ELF-1 (cell line): Measurements from ENCODE around the gene MEF2B.
A peak's percentile ranks its signal among the peaks of the same experiment; 100 is the strongest.
"Not testable (repeated sequence)": the region's sequence is repeated elsewhere in the genome, so short reads cannot be mapped to it uniquely, and the experiment has no call there.

Source experiments
- DNase-seq: peaks from one replicate; pipeline ENCODE4 v3.0.0-alpha.2; 2016; ENCODE audit warnings: low read depth, low spot score

The MEF2B gene

GRCh38 chr19:19155495-19156219 is 14.4 kb downstream of the MEF2B start:
- DNase-seq, result no peak

- DNase-seq, result no peak
Observed at GRCh38 chr19:19154768-19155494, 15.1 kb downstream of the MEF2B start.

- no peak for DNase-seq
Observed at GRCh38 chr19:19152668-19153384, 17.2 kb downstream of the MEF2B start.

- DNase-seq, result no peak
Observed at GRCh38 chr19:19151418-19151817, 18.6 kb downstream of the MEF2B start.

- no peak for DNase-seq
Observed at GRCh38 chr19:19149435-19149834, 20.6 kb downstream of the MEF2B start.

GRCh38 chr19:19148504-19148903 is 21.6 kb downstream of the MEF2B start:
- DNase-seq, result not testable (repeated sequence)

- DNase-seq, result no peak
Observed at GRCh38 chr19:19147344-19147743, 22.7 kb downstream of the MEF2B start.

GRCh38 chr19:19146865-19147264 is 23.2 kb downstream of the MEF2B start:
- no peak for DNase-seq

- DNase-seq, result peak; percentile 90
Observed at GRCh38 chr19:19145684-19146608, 24.1 kb downstream of the MEF2B start.

GRCh38 chr19:19145281-19145680 is 24.8 kb downstream of the MEF2B start:
- no peak for DNase-seq

- no peak for DNase-seq
Observed at GRCh38 chr19:19142347-19142746, 27.7 kb downstream of the MEF2B start.

GRCh38 chr19:19140476-19140875 is 29.6 kb downstream of the MEF2B start:
- DNase-seq, result no peak

- no peak for DNase-seq
Observed at GRCh38 chr19:19139876-19140229, 30.2 kb downstream of the MEF2B start.

GRCh38 chr19:19138109-19138981 is 31.7 kb downstream of the MEF2B start, which contains the start of gene TMEM161A:
TSS of gene TMEM161A (minus strand) at chr19:19138478. CDS start at chr19:19138428, 50 bp downstream.
- peak; percentile 98 for DNase-seq

GRCh38 chr19:19137556-19138108 is 32.4 kb downstream of the MEF2B start:
- no peak for DNase-seq

- DNase-seq, result not testable (repeated sequence)
Observed at GRCh38 chr19:19135713-19136112, 34.4 kb downstream of the MEF2B start.

GRCh38 chr19:19134687-19135158 is 35.3 kb downstream of the MEF2B start:
- peak; percentile 90 for DNase-seq

GRCh38 chr19:19133985-19134384 is 36.1 kb downstream of the MEF2B start:
- no peak for DNase-seq

- DNase-seq, result no peak
Observed at GRCh38 chr19:19132912-19133311, 37.2 kb downstream of the MEF2B start.

- DNase-seq, result no peak
Observed at GRCh38 chr19:19131989-19132388, 38.1 kb downstream of the MEF2B start.
